ENCODE results near the gene SAMD1. TPM values are rescaled to one million over a fixed set of nuclear protein-coding genes. Genes with fewer than 3 reads are reported as not detected.

SAMD1 gene
- total and polyA plus RNA-seq, 2 of the 13 experiments (the other 11 are each of a cell fraction or from before 2014, with no cell fraction given) = 17.5 to 45.0 TPM

GRCh38 chr19:14136509-14137281 lies 46.1 kb upstream of the SAMD1 start, which contains the start of gene ASF1B (continued):
- TF ChIP-seq ATF2 (CRISPR knock-in tag; IDR thresholded peaks at IDR 0.05) (no peak; the same call in 1 of the 2 replicates), MAZ (IDR thresholded peaks at IDR 0.05; ENCODE audit: borderline replicate concordance, low read depth, low read length) (peak; percentile 56; the same call in 1 of the 2 replicates), MAZ (CRISPR knock-in tag; IDR thresholded peaks at IDR 0.05; ENCODE audit: low read depth) (no peak), RFX1 (IDR thresholded peaks at IDR 0.05) (no peak), RCOR2 (CRISPR knock-in tag; IDR thresholded peaks at IDR 0.05) (no peak; the same call in 1 of the 2 replicates), ZNF337 (CRISPR knock-in tag; IDR thresholded peaks at IDR 0.05; ENCODE audit: borderline replicate concordance, low read depth) (peak; percentile 73; the same call in 1 of the 2 replicates), ATF1 (CRISPR knock-in tag; IDR thresholded peaks at IDR 0.05) (peak; percentile 86), ZFX (CRISPR knock-in tag; IDR thresholded peaks at IDR 0.05; ENCODE audit: low read depth) (no peak; the same call in 1 of the 2 replicates), LRRFIP1 (CRISPR knock-in tag; conservative IDR thresholded peaks at IDR 0.05) (no peak), ZFP82 (CRISPR knock-in tag; IDR thresholded peaks at IDR 0.05; ENCODE audit: borderline replicate concordance) (no peak), ZNF329 (CRISPR knock-in tag; IDR thresholded peaks at IDR 0.05; ENCODE audit: low read depth) (0 out of 2 replicates have a peak, but pooled peaks have one; percentile 67), MYC (CRISPR knock-in tag; IDR thresholded peaks at IDR 0.05; ENCODE audit: borderline replicate concordance) (peak; percentile 55; the same call in 1 of the 2 replicates), SMAD3 (CRISPR knock-in tag; IDR thresholded peaks at IDR 0.05) (peak; percentile 21; the same call in 1 of the 2 replicates), ARID5B (CRISPR knock-in tag; IDR thresholded peaks at IDR 0.05) (0 out of 2 replicates have a peak, but pooled peaks have one; percentile 2), TAF15 (IDR thresholded peaks at IDR 0.05; ENCODE audit: low read depth, low read length, poor library complexity, severe bottlenecking) (peak; percentile 12), PITX1 (CRISPR knock-in tag; IDR thresholded peaks at IDR 0.05) (peak; percentile 48; the same call in 1 of the 2 replicates), ZNF652 (CRISPR knock-in tag; IDR thresholded peaks at IDR 0.05; ENCODE audit: borderline replicate concordance, low read depth) (0 out of 2 replicates have a peak, but pooled peaks have one; percentile 9), SIN3A (IDR thresholded peaks at IDR 0.05; ENCODE audit: borderline replicate concordance, low read depth, low read length) (peak; percentile 99), ZNF354B (CRISPR knock-in tag; IDR thresholded peaks at IDR 0.05) (peak; percentile 94; the same call in 1 of the 2 replicates), ZSCAN30 (CRISPR knock-in tag; IDR thresholded peaks at IDR 0.05) (0 out of 2 replicates have a peak, but pooled peaks have one; percentile 19), ZNF605 (CRISPR knock-in tag; IDR thresholded peaks at IDR 0.05) (peak; percentile 76), HNRNPLL (IDR thresholded peaks at IDR 0.05; ENCODE audit: low read depth, low read length, poor library complexity, severe bottlenecking) (peak; percentile 75)
